HL-60/S4 (cell line): ENCODE data around the gene COLEC11.

ENCODE experiments used
- in situ Hi-C: fragments of 300-500 bp; cut with MboI; formaldehyde crosslinking; loops from 2 replicates; pipeline ENCODE4 v1.14.3; 2022; ENCODE audit warnings: low sequenced_read_pairs

The COLEC11 gene

GRCh38 chr2:3637311-3637675, 42.4 kb downstream of the COLEC11 start:
- in situ Hi-C loops, result no loop called here

- in situ Hi-C loops, result no loop called here
Observed at GRCh38 chr2:3637692-3638455, 43.0 kb downstream of the COLEC11 start.

GRCh38 chr2:3638456-3638810, 43.5 kb downstream of the COLEC11 start:
- in situ Hi-C loops, result no loop called here

GRCh38 chr2:3639015-3639630, 44.2 kb downstream of the COLEC11 start:
- in situ Hi-C loops, result no loop called here

GRCh38 chr2:3639653-3640052, 44.7 kb downstream of the COLEC11 start:
- in situ Hi-C loops, result no loop called here

- in situ Hi-C loops, result no loop called here
Observed at GRCh38 chr2:3641181-3641580, 46.3 kb downstream of the COLEC11 start.

GRCh38 chr2:3641841-3642421, 47.0 kb downstream of the COLEC11 start:
- in situ Hi-C loops, result no loop called here

- in situ Hi-C loops, result no loop called here
Observed at GRCh38 chr2:3642521-3643215, 47.8 kb downstream of the COLEC11 start.

- in situ Hi-C loops, result no loop called here
Observed at GRCh38 chr2:3643371-3644245, 48.7 kb downstream of the COLEC11 start.

GRCh38 chr2:3644246-3644525, 49.3 kb downstream of the COLEC11 start:
- in situ Hi-C loops, result no loop called here

- in situ Hi-C loops, result no loop called here
Observed at GRCh38 chr2:3644891-3645605, 50.1 kb downstream of the COLEC11 start.

- in situ Hi-C loops, result no loop called here
Observed at GRCh38 chr2:3645745-3646389, 51.0 kb downstream of the COLEC11 start.

- in situ Hi-C loops, result no loop called here
Observed at GRCh38 chr2:3646446-3646845, 51.5 kb downstream of the COLEC11 start.

GRCh38 chr2:3647246-3647645, 52.3 kb downstream of the COLEC11 start:
- in situ Hi-C loops, result no loop called here

GRCh38 chr2:3647831-3648651, 53.1 kb downstream of the COLEC11 start:
- in situ Hi-C loops, result no loop called here

- in situ Hi-C loops, result no loop called here
Observed at GRCh38 chr2:3648652-3649177, 53.8 kb downstream of the COLEC11 start.

- in situ Hi-C loops, result no loop called here
Observed at GRCh38 chr2:3649581-3649980, 54.7 kb downstream of the COLEC11 start.

- in situ Hi-C loops, result loop anchor here (25.0 kb wide), 1 partner anchor 1538 kb away; no protein-coding TSS in a partner anchor
Observed at GRCh38 chr2:3650140-3650920, 55.4 kb downstream of the COLEC11 start.
